Measurements from ENCODE around the gene LONP1.
"Not testable (repeated sequence)": the region's sequence is repeated elsewhere in the genome, so short reads cannot be mapped to it uniquely, and the experiment has no call there.

Gene LONP1

DNA sequence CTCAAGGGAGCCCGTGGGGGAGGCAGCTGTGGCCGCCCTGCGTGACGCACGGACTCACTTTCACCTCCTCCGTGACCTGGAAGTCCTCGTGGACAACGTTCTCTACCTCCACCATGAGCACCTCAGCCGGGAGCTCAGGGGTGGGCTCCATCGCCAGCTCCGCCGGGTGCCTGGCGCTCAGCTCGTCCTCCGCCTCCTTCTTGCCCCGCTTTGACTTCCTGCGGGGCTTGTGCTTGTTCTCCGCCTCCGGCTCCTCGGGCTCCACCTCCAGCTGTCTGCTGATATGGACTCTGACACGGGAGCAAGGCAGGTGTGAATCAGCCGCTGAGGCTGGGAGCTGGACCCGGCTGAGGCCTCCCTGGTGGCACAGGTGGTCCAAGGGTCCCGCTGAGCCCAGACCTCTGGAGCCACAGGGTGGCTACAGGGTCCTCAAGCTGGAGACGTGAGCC lies 8.2 kb downstream of the LONP1 start:
- no peak for DNase-seq (ENCODE audit: low read depth, low spot score)

DNA sequence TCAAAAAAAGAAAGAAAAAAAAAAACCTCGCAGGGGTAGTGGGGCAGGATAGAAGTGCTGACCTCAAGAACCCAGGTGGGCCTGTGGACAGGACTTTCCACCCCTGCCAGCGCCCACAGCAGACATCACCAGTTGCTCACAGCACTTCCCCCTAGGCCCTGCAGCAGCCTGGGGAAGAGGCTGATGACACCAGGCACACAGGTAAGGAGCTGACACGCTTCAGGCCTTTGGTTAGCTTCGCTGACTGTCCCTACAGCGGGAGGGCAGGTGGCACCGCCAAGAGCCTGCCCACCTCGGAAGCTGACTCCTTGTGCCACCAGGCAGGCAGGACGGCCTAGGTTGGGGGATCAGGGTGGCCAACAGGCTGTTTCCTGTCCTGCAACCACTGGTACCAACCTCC lies 8.9 kb downstream of the LONP1 start:
- no peak for DNase-seq (ENCODE audit: low read depth, low spot score)

DNA sequence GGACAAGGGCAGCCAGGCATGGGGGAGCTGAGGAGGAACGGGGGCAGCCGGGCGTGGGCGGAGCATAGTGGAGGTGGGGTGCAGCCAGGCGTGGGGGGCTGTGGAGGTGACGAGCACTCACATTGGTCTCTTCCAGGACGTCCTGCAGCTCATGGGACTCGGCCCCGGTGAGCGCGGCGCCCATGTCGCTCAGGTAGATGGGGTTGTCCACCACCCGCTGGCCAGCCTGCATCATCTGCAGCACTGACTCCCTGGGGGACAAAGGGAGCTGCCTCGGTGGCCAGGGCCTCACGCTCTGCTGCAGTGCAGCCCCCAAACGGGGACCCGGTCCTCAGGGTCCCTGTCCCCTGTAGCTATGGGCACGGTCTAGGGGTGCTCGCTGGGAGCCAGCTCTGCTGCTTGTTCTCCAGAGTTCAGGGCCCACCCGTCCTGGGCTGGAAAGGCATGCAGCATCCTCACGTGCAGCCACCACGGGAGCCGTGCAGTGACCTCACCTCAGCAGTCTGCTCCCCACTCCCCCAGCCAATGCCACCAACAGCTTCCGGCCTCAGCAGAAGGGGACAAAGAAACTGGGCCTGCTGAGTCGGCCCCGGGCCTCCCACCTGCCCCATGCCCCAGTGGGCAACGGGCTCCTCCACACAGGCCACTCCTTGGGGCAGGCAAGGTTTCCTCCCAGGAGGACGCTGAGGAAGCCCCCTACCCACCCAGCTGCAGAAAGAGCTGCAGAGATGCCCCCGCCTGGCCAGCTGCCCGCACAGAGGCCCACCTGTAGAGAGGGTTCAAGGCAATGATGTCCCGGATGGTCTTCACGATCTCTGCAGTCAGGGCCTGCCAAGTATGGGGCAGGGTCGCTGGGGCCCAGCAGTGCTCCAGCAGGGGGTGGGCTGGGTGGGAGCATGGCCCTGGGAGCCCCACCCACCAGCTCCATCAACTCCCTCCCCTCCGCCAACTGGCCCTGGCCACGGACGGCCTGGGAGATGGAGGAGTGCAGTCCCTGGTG lies 12.1 kb downstream of the LONP1 start:
- no peak for DNase-seq (ENCODE audit: low read depth, low spot score)

- DNase-seq (ENCODE audit: low read depth, low spot score): no peak
Measured at GRCh38 chr19:5706876-5707573, 12.9 kb downstream of the LONP1 start.

- DNase-seq (ENCODE audit: low read depth, low spot score): no peak
Measured at GRCh38 chr19:5705552-5705951, 14.4 kb downstream of the LONP1 start.

DNA sequence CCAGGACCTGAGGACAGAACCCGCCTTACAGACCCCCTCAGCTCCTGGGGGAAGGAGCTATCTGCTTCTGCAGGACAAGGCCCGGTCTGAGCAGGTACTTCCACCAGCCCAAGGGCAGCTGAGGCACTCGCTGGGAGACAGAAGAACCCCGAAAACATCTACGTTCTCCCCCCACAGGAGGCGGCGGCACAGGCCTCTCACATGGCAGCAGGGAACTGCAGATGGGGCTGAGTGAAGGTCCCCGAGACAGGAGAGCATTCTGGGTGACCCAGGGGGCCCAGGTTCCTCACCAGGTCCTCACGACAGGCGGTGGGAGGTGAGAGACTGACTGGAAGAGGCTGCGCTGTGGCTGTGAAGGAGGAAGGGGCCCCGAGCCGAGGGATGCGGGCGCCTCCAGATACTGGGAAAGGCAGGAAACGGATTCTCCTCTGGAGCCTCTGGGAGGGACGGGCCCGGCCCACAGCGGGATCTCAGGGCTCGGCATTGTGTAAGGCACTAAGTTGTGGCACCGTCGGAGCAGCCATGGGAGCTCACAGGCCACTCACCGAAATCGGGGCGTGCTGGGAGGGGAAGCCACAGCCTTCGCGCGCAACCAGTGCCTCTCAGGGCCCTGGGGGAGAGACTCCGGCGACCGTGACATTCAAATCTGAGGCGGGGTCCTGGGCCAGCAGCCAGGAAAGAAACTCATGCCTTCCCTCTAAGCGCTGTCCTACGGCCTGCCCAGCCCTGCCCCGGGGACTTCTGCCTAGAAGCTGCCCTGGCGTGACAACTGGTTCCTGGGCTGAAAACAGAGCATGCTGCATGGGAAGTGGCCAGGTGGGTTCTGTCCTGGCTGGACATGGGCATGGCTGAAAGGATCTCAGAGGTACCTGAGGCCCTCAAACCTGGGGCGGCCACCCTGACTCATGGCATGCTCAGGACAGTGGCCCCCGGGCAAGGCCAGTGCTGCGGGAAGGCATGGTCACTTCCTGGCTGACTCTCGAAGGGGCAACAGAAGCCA lies 15.8 kb downstream of the LONP1 start:
- DNase-seq (ENCODE audit: low read depth, low spot score): no peak

- DNase-seq (ENCODE audit: low read depth, low spot score): not testable (repeated sequence)
Measured at GRCh38 chr19:5702053-5702410, 17.9 kb downstream of the LONP1 start.

DNA sequence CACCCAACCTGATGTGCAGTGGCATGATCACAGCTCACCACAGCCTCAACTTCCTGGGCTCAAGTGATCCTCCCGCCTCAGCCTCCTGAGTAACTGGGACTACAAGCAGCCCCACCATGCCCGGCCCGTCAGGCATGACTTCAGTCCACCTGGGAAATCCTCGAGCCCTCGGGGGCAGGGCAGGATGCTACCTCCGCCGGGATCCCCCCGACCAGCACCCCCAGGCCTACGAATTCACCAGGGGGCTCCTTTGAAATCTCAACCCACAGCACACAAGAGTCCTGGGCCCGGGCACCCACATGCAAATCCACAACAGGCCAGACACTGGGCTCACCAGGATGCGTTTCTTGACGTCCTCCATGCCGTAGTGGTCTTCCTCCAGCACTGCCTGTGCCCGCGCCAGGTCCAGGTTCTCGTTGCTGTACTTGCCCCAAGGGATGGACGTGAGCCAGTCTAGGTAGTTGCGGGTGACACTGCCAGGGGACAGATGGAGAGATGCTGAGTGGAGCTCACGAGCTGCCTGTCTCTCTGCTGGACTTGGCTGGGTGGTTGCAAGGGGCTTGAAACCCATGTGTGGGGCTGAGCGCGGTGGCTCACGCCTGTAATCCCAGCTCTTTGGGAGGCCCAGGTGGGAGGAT lies 19.4 kb downstream of the LONP1 start:
- no peak for DNase-seq (ENCODE audit: low read depth, low spot score)

DNA sequence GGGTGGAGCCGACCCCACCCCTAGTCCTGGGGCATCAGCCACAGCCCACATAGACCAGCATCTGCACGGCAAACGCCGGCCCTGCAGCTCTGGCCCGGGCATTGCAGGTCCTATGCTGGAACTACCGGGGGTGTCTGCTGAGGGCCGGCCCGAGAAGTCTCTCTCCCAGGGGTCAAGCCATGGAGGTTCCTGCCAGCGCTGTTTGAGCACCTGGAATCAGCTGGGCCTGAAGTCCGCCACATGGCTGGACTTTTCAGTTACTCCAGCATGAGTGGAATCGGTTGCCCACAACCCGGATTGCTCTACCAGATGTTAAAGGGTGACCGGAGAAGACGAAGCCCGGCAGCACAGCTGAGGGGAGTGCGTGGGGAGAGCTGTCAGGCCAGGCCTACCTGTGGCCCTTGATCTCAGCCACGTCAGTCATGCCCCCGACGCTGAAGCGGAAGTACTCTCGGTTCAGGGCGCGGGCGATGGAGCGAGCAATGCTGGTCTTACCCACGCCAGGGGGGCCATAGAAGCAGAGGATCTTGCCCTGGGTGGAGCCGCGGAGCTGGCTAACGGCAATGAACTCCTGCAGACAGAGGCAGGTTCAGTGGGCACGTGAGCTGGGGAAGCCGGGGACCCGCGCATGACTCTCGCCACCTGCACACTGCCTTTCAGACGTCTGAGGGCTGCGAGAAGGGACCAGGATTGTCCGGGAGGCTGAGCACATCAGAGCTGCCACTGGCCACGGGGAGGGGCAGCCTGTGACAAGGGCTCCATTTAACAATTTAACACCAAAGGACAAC lies 21.1 kb downstream of the LONP1 start:
- no peak for DNase-seq (ENCODE audit: low read depth, low spot score)

- DNase-seq (ENCODE audit: low read depth, low spot score): no peak
Measured at GRCh38 chr19:5697890-5698634, 21.9 kb downstream of the LONP1 start.

- DNase-seq (ENCODE audit: low read depth, low spot score): no peak
Measured at GRCh38 chr19:5697022-5697889, 22.7 kb downstream of the LONP1 start.

- DNase-seq (ENCODE audit: low read depth, low spot score): no peak
Measured at GRCh38 chr19:5696196-5697021, 23.5 kb downstream of the LONP1 start.

DNA sequence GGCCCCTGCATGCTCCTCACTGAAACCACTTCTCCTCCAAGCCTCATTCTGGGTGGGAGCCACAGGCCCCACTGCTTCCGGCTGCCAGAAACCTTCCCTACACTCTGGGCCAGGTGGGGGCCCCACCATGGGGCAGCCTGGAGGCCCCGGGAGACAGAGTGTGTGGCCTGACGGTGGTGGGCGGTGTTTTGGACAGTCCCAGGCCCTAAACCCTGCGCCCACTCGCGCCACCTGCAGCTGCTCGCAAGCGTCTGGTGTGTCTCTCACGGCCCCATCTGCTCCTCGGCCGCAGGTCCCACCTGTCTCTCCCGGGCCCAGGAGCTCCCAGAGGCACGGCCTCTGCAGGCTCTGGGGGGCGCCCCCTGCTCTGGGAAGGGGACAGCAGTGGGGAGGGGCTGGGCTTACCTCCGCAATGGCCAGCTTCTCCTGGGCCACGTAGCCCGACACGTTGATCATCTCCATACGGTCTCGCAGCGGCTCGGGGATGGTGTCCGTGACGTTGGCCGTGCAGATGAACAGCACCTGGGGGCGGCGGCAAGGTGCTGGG lies 24.2 kb downstream of the LONP1 start:
- no peak for DNase-seq (ENCODE audit: low read depth, low spot score)

- DNase-seq (ENCODE audit: low read depth, low spot score): no peak
Measured at GRCh38 chr19:5694956-5695648, 24.8 kb downstream of the LONP1 start.

DNA sequence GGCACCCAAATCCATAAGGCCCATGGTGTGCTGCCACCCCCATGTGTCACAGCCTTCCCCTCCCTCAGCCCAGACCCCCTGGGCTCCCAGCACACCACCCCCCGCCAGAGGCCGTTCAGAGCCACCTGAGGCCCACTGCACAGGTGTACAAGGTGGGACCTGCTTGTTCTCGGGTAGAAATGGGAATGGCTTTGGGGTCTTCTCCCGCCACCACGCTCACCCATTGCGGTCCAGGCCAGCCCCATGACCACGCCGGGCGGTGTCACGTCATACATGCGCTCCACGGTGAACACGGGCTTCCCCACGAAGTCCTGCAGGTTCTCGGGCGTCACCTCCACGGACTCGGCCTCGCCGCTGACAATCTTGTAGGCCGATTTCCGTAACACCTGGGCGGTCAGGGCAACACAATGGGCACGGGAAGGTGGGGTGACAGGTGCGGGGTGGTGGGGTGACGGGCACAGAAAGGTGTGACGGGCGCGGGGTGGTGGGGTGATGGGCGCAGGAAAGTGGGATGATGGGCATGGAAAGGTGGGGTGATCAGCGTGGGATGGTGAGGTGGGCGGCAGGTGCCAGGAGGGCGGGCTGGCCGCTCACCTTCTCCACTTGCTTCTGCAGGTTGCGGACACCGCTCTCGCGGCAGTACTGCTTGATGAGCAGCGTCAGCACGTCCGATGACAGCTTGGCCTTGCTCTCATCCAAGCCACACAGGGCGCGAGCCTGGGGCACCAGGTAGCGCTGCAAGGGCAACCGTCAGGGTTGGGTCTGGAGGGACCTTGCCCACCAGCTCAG lies 25.6 kb downstream of the LONP1 start:
- no peak for DNase-seq (ENCODE audit: low read depth, low spot score)

Measured in smooth muscle cell of the brain vasculature (primary cell).